KG1 (cell line): ENCODE results near the gene CISH.

Experiments used
- DNase-seq: peaks from one replicate; lab custom pipeline; 2025; lab: John Stamatoyannopoulos, UW

CISH gene

DNA sequence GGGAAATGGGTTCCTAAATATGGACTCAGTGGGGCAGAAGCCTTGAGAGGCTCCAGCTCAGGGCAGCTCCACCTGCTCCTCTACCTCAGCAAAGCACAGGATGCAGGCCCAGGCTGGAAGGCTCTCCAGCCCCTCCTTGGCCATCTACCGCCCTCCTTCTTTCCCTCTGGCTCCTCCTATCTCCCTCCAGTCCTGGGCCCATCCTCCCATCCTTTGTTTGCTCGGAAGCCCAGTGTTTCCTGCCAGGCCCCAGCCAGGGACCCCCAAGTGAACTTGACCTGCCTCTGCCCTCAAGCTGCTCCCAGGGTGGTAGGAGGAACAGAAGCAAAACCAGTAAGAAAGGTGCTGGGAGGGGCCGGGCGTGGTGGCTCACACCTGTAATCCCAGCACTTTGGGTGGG lies 25.4 kb upstream of the CISH start:
- DNase-seq = no peak

DNA sequence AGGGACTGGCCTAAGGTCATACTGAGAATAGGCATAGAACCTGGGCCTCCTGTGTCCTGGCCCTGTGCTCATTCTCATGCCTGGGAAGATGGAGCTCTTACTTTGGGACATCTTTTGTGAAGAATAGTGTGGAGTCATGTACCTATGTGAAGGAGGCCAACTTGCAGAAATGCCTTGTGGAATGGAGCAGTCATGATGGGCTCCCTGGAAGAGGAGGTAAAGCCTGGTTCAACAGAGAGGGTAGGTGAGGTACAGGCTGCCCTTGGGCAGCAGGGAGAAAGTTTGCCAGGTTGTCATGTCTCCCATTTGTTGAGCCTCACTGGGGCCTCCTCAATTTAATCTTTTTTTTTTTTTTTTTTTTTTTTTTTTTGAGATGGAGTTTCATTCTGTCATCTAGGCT lies 23.5 kb upstream of the CISH start:
- no peak for DNase-seq

DNA sequence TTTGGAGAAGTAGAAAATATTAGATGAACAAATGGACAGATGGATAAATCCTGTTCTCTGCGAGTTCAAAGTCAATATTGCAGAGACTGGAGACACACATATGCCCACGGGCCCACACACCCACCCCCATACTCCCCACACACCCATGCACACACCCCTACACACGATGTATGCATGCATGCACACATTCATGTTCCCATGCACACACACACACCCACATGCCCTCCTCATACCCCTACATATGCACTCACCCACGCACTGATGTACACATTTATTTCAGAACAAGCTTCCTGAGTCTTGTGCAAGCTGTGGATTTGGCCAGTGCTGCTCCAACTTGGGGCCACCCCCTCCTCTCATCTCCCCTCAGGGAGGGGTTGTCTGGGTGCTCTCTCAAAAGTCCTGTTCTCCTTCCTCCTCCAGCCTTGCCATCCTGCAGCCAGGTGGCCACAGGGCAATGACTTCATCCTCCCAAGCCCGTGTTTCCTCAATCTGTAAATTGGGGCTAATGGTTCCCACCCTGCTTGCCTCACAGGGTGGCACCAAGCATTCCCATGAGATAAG lies 21.7 kb upstream of the CISH start:
- DNase-seq = no peak

DNA sequence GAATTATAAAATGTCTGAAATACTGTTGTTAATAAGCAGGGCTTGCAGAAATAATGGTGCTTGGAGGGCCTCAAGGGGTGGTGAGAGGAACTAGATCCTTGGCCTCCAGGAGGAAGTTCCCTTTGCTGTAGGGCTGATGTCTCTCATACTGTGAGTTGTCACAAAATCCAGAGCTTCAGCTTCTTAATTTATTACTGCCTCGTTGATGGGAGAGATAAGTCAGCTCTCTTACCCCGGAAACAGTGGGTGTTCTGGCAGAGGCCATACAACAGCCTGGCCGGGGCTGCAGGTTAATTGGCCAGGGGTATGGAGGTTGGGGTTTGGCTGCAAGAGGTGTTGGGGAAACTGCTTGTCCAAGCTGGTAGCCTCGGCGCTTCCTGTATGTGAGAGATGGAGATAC lies 20.9 kb upstream of the CISH start:
- peak; percentile 52 for DNase-seq

DNA sequence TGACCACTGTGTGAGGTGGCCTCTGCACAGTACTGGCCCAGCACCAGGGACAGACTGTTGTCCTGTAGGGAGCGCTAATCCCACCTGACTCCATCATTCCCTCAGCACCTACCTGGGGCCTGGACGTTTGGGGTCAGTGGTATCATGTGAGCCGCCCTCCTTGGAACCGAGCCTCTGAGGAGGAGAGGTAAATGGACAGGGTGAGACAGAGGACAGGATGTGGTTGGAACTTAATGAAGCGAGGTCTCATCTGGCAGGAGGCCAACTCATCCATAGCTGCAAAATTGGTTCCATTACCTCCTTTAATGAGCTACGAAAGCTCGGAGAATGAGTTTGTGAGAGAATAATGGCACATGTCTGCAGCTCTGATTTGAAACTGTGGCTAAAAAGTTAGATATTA lies 19.3 kb upstream of the CISH start:
- no peak for DNase-seq

DNA sequence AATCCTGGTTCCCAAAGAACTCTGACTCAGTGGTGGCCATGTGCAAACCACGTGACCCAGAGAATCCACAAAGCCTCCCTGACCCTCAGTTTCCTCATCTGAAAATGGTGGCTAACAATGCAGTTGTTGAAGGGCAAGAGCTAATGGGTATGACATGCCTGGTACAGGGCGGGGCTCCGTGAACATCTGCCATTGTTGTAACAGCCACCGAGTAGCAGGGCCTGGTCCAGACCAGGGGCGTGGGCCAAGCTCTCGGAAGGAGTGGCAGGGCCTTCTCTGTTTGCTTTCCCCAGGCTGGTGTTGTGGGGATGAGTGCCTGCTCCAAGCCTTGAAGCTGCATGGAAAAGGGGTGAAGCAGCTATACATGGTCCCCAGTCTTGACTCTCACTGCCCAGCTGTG lies 18.8 kb upstream of the CISH start:
- no peak for DNase-seq

DNA sequence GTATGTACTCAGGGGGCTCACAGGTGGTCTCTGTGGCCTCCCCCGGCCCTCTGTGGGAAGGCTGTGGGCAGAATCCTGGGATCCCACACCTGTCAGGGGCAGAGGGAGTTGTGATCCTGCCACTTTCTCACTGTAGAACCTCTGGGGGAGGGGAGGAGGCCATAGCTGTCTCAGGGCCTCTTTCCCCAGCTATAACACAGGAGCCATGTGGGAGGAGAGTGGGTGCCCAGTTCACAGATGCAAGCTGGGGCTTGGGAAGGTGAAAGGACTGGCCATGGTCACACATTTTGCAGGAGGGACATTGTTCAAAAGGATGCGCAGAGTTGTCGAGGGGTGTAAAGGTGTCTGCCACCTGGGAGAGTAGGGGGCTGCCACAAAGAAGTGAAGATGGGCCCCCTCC lies 17.0 kb upstream of the CISH start:
- no peak for DNase-seq

DNA sequence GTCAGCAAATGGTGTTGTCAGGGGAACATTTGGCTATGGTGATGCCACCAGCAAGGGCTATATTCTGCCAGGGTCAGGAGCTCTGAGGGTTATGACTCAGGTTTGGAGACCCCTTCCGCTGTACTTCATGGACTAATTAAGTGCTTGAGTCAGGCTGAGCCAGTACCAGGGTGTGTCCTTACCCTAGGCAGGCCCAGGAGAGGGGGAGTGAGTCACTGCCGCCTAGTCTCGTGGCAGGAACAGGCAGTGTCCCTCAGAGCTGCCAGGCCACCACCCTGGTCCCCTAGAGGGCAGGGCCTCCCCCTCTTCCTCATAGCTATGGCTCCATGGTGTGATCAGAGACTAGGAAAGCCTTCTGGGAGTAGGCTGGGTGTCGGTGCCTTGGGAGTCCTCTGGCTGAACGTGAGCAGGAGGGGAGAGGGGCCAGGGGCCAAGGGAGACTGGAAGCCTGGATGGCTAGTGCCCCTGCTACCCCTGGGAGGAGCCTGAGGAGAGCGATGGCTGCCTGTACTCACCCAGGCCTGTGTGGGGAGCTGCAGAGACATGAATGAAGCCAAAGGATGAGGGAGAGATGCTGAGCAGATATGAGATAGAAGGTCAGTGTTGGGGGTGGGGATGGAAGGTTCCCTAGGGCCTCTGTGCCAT lies 16.0 kb upstream of the CISH start:
- DNase-seq = no peak

DNA sequence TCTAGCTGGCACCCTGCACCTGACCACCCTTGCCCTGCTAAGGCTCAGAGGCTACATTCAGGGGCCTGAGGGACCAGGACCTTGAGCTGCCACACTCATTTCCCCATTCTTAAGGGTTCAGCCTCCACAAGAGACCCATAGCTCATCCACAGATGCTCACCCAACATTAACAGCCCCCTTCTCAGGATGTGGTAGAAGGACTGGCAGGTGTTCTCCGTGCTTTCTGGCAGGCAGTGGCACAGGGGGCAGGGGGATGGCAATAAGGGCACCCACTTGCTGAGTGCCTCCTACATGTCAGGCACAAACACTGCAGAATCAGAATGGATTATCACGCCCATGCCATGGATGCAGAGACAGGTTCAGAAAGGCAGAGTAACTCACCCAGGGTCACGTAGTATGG lies 14.8 kb upstream of the CISH start:
- no peak for DNase-seq

DNA sequence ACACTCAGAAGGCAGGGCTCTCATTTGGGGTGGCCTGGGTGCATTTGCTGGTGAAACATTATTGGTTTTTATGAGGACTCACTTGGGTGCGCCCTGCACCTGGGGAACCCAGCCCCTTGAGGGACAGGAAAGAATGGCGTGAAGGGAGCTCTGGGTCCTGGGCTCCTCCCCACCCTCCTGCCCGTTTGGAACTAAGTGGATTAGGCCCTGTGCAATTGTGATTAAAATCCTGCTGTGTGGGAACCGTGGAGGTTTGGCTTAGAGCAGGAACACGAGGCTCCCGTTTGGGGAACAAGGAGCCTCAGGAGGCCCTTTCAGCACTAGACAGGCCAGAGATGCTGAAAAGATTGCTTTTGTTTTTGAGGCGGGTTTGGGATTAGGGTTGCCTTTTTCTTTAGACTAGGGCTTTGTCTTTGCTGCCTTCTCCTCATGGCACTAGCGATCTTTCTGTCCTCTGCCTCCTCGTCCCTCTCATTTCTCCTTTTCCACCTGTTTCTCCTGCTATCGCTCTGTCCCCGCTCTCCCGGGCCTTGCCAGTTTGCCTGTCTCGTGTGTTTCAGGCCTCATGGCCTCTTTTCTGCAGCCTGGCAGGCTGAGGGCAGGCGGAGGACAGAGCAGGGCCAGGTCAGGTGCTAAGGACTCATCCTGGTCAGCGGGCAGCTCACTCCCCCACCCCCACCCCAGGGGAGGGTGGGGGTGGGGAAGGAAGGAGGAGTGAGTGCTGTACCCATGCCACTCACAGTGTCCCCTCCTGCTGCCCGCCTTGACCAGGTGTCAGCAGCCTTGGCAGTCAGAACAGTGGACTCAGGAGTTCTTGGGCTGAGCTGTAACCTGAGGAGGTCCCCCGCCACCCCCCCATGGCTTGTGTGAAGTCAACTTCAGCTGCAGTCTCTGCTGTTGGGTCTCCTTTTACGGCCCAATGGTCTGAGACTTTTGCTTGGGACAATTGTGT lies 13.9 kb upstream of the CISH start:
- no peak for DNase-seq

DNA sequence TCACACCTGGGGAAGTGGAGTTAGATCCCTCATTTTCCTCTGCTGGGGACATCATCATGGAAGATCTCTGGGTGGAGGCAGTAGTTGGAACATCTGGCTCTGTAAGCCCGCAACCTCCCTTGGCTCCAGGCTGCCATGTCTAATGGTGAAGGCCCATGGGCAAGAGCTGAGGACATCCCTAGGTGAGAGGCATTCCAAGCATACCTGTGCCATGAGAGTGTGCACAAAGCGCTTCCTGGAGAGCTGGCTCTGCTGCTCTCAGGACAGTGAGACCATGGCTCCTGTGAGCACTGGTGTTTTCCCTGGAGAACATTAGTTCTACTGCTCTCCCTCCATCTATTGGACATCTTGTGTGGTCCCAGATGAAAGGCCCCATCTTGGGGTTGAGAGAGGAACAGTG lies 13.1 kb upstream of the CISH start:
- DNase-seq = no peak

DNA sequence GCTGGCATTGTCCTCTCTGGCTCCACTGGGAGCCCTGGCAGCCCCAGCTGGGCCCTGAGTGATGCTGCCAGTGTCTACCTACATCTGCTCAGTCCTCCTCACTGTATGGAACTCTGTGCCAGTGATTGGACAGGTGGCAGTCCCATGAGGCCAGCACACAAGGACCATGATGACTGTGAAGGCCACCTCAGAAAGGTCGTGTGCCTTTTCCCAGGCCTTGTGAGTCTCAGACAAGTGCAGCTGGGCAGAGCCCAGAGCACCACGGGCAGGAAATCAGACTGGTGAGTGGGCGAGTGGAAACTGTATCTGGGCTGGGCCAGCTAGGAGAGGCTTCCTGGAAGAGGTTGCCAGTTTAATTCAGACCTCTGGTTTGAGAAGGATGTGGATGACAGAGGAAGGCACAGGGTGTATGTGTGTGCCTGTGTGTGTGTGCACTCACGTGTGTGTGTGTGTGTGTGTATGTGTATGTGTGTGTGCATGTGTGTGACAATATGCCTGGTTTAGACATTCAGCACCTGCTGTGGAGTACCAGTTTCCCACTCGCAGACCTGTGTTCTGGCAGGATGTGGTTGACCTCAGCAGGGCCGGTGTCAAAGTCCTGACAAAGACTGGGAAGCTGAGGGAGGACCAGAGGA lies 12.4 kb upstream of the CISH start:
- DNase-seq = peak; percentile 42

DNA sequence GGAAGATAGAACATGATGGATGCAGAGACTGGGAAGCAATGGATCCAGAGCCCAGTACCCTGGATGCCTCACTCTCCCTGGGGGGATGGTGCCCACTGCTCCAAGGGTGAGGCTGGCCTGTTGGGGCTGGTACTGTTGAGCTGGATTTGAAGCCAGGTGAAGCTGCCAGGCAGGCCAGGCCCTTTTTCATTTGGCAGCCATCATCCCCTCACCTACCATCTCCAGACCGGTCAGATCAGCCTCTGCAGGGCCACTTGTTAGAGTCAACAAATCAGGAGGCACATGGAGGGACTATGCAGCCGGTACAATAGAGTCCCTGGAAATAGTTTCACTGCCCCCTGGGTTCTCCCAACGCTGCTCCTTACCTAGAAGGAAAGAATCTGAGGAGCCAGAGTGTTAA lies 11.3 kb upstream of the CISH start:
- no peak for DNase-seq

DNA sequence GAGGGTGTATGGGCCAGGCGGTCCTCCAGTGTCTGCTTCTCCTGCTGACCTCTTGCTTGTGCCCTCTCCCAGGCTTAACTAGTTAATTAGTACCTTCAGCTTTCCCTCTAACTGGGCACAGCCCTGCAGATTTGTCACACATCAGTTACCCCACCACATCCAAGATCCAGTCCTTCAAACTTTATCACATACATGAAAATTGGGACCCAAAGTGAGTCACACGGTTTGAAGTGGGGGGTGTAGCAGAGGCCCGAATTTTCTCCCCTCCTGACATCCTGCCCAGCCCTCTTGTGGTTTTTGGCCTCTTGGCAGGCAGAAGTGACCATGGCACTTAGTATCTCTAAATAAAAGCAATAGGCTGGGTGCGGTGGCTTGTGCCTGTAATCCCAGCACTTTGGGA lies 9.2 kb upstream of the CISH start:
- DNase-seq = no peak

DNA sequence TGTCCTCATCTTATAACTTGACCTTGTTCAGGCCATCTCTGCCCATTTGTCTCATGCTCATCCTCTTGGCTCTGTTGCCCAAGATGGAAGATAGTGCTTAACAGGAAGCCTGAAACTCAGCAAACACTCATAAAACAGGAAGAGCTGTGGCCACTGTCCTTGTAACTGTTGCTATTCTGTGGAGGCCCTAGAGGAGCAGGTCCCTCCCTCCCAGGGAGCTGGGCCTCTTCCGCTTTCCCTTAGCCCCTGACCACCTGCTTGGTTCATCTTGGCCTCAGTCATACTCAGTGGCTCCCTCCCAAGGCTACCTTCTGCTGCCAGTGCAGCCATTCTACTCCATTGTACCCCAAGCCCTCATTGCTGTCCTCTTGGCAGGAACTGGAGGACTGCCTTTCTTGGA lies 8.8 kb upstream of the CISH start:
- DNase-seq = peak; percentile 48

DNA sequence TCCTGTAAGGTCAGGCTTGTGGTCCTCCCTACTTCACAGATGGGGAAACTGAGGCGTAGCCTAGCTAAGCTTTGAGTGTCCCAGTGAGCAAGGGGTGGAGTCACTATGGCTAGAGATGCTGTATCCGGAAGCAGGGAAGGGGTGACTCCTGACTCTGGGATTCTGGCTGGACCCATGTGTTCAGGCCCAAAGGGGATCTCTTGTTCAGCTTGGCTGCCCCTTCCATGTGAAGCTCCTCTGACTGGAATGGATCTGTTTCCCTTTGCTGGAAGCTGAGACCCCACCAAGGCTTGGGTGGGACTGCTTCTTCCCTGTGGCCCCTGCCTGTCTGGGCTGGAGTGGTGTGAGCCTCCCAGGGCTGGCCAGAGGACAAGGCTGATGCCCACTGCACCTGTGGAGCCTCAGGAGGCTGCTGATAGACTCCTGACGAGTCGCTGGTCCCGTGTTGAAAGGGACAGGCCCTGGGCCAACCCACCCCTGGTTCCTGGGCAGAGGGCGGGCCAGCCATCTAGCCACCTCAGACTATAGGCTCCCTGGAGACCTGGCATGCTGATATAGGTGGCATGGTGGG lies 6.4 kb upstream of the CISH start:
- DNase-seq = no peak

DNA sequence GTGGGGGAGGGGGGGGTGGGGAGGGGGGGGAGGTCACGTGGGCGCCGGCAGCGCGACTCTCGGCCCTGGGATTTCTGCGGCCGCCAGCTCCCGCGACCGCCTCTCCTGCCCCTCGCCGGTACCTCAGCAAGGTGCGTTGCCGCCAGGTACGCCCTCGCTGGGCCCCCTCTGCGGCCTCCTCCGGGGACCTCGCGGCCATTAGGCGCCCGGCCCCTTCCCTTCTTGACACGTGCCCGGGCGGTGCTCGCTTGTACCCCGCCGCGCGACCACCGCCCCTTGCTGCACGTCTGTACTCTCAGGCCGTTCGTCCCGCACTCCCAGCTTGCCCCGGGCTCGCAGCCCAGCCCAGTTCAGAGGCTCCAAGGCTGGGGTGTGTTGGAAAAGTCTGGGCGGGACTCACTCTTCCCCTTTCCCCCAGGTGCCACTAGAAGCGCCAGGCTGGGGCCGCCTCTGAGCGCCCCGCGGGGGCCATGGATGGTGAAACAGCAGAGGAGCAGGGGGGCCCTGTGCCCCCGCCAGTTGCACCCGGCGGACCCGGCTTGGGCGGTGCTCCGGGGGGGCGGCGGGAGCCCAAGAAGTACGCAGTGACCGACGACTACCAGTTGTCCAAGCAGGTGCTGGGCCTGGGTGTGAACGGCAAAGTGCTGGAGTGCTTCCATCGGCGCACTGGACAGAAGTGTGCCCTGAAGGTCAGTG lies 5.7 kb upstream of the CISH start, which contains the start of gene MAPKAPK3:
MAPKAPK3 (plus strand) TSS at position 56 of the 696 bp plus-strand sequence; CDS start at position 471, 415 bp downstream.
- no peak for DNase-seq

DNA sequence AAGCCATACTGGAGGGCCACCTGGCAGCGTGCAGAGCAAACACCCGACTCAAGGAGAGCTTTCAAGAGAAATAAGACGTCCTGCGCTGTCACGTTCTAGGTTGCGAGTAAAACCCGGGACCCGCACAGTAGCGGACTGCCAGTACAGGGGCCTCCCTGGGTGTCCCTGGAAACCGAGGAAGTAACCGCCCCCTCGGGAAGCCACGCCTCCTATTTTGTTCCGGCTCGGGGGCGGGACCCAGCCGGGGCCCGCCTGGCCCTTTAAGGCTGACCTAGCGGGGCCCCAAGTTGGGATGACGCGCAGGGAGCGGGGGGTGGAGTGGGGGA lies 5.2 kb upstream of the CISH start:
- peak; percentile 92 for DNase-seq

DNA sequence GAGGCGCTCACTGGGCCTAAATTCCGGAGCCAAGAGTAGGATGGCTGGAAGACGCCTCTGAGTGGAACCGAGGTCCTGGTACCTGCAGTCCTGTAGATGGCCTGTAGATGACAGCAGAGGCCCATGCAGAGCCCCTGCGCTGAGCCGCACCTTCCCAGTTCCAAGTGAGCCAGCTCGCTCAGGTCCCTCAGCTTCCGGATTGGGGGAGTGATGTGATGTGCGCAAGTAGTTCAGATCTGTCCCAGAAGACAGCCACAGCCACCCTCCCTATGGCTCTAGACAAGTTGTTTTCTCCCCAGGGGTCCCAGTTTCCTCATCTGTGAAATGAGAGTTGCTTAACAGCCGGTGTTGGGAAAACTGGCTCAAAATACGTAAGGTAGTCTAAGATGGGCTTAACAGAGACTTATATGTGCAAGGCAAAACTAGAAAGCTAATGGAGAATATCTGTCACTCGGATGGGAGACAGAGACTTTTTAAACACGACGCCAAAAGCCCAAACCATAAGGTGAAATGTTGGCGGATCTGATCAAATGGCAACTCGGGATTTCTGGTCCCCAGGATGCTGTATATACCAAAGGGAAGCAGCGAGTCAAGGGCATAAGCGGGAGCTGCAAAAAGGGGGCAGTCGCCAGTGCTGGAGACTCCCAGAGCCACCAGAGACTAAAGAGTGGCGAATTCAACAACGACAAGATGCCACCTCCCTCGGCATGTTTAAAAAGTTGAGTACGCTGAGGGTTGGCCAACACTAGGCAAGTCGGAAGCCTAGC lies 4.6 kb upstream of the CISH start:
- peak; percentile 67 for DNase-seq

DNA sequence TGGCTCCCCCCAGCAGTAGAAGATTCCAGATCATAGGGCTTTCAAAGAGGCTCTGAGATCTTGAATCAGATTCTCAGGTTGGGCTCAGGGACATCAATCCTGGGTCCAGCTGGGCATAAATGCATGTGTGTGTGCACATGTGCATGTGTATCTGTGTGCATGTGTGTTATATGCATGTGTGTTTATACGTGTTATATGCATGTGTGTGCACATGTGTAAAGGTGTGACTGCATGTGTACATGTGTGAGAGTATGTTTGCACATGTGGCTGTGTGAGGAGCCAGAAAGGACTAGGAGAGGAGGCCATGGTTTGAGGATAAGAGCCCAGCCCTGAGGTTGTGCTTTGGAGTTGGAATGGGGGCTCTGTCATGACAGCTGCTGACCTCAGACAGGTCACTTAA lies 3.6 kb upstream of the CISH start:
- DNase-seq = no peak
